Thyroid gland (tissue), 4 donors: ENCODE data around the gene ARMH3.
"Not testable (repeated sequence)": the region's sequence is repeated elsewhere in the genome, so short reads cannot be mapped to it uniquely, and the experiment has no call there.

ENCODE experiments used
- POLR2A ChIP-seq, 2 donors: fragments of 450-650 bp; IDR thresholded peaks; one replicate each; pipeline ENCODE4 v1.6.1; 2017; ENCODE audit warnings: antibody characterized with exemption in 2 of 2, mild to moderate bottlenecking in 2 of 2, moderate library complexity in 1 of 2
- TF ChIP-seq, protein P1 (sequence below), 6 experiments: fragments of 200-600 bp in 3 of 6; fragments of 450-650 bp in 3 of 6; sonication (generic) in 3 of 6; IDR thresholded peaks; one replicate each; pipeline ENCODE4 v1.5.1; 2016 to 2019; ENCODE audit warnings: antibody characterized with exemption in 6 of 6, mild to moderate bottlenecking in 2 of 6, inconsistent platforms in 1 of 6, moderate library complexity in 1 of 6

- TF ChIP-seq, protein P1, sequence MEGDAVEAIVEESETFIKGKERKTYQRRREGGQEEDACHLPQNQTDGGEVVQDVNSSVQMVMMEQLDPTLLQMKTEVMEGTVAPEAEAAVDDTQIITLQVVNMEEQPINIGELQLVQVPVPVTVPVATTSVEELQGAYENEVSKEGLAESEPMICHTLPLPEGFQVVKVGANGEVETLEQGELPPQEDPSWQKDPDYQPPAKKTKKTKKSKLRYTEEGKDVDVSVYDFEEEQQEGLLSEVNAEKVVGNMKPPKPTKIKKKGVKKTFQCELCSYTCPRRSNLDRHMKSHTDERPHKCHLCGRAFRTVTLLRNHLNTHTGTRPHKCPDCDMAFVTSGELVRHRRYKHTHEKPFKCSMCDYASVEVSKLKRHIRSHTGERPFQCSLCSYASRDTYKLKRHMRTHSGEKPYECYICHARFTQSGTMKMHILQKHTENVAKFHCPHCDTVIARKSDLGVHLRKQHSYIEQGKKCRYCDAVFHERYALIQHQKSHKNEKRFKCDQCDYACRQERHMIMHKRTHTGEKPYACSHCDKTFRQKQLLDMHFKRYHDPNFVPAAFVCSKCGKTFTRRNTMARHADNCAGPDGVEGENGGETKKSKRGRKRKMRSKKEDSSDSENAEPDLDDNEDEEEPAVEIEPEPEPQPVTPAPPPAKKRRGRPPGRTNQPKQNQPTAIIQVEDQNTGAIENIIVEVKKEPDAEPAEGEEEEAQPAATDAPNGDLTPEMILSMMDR (IDR thresholded peaks at IDR 0.05), result not testable (repeated sequence)
- TF ChIP-seq POLR2A (IDR thresholded peaks at IDR 0.05), result not testable (repeated sequence)
These were observed 75.3 kb downstream of the ARMH3 start for GRCh38 chr10:101980677-101981076.
